BLaER1 (cell line): Measurements from ENCODE around the gene HMG20A.

Experiments
- H3K27ac ChIP-seq: shearing (Covaris generic); formaldehyde crosslinking; 2 replicates; pipeline ENCODE4 v1.8.1; 2022
- H3K27me3 ChIP-seq: shearing (Covaris generic); formaldehyde crosslinking; 2 replicates; pipeline ENCODE4 v1.8.1; 2022
- H3K36me3 ChIP-seq: shearing (Covaris generic); formaldehyde crosslinking; 2 replicates; pipeline ENCODE4 v1.8.1; 2022
- H3K4me1 ChIP-seq: shearing (Covaris generic); formaldehyde crosslinking; 2 replicates; pipeline ENCODE4 v1.8.1; 2022
- H3K4me2 ChIP-seq: shearing (Covaris generic); formaldehyde crosslinking; 2 replicates; pipeline ENCODE4 v1.8.1; 2022
- H3K4me3 ChIP-seq: shearing (Covaris generic); formaldehyde crosslinking; 2 replicates; pipeline ENCODE4 v1.8.1; 2022
- H3K9ac ChIP-seq: shearing (Covaris generic); formaldehyde crosslinking; 2 replicates; pipeline ENCODE4 v1.8.1; 2022
- H3K9me3 ChIP-seq: shearing (Covaris generic); formaldehyde crosslinking; 2 replicates; pipeline ENCODE4 v1.8.1; 2022
- H4K20me1 ChIP-seq: shearing (Covaris generic); formaldehyde crosslinking; 2 replicates; pipeline ENCODE4 v1.8.1; 2022
- Cebpa-rat ChIP-seq: shearing (Covaris generic); IDR thresholded peaks from 2 replicates; pipeline ENCODE4 v1.8.1; 2022

The HMG20A gene

DNA sequence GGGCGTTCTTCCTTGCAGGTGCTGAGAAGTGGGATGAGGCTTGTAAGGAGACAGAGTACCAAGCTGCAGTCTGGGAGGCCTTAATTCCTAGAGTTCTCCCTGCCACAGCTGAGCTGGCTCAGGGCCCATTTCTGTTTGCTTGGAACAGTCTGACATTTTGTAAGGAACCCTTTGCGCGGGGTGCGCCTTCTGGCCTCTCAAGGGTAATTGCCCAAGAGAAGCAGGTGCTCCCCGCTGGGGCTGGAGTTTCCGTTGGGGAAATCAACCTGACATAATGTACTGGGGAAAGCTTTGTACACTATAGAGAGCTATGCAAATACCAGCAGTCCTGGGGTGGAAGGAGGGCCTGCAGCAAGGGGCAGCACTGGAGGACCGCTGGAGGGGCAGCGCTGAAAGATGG lies 83.6 kb downstream of the HMG20A start:
- no peaks in the 10 kb centered on the region for H4K20me1 ChIP-seq
- H3K27me3 ChIP-seq, result no peaks in the 10 kb centered on the region
- H3K9me3 ChIP-seq, result no peaks in the 10 kb centered on the region
- H3K4me2 ChIP-seq, result no peak overlapping the region
- no peak overlapping the region for H3K27ac ChIP-seq
- H3K36me3 ChIP-seq, result no peaks in the 10 kb centered on the region
- no peak for TF ChIP-seq Cebpa-rat
- no peak overlapping the region for H3K4me3 ChIP-seq
- no peak overlapping the region for H3K9ac ChIP-seq
- H3K4me1 ChIP-seq, result peaks cover 43% of the 10 kb centered on the region

- no peak overlapping the region for H3K4me2 ChIP-seq
- no peak overlapping the region for H3K27ac ChIP-seq
- H3K27me3 ChIP-seq, result no peaks in the 10 kb centered on the region
- no peaks in the 10 kb centered on the region for H3K9me3 ChIP-seq
- H4K20me1 ChIP-seq, result no peaks in the 10 kb centered on the region
- no peak overlapping the region for H3K4me3 ChIP-seq
- H3K9ac ChIP-seq, result no peak overlapping the region
- no peaks in the 10 kb centered on the region for H3K36me3 ChIP-seq
- TF ChIP-seq Cebpa-rat, result no peak
- peaks cover 48% of the 10 kb centered on the region for H3K4me1 ChIP-seq
Observed at GRCh38 chr15:77504871-77505270, 84.2 kb downstream of the HMG20A start.

GRCh38 chr15:77505556-77505955 lies 84.9 kb downstream of the HMG20A start:
- Histone ChIP-seq H3K4me3 (no peak overlapping the region), H3K4me2 (no peak overlapping the region), H3K4me1 (peaks cover 55% of the 10 kb centered on the region), H3K36me3 (no peaks in the 10 kb centered on the region), H3K9ac (no peak overlapping the region), H3K27ac (no peak overlapping the region), H3K9me3 (no peaks in the 10 kb centered on the region), H3K27me3 (no peaks in the 10 kb centered on the region), H4K20me1 (no peaks in the 10 kb centered on the region)
- TF ChIP-seq Cebpa-rat, result no peak

GRCh38 chr15:77506311-77507142 lies 85.8 kb downstream of the HMG20A start:
- H3K27ac ChIP-seq, result peak overlapping the region; percentile 72
- H3K4me1 ChIP-seq, result peaks cover 58% of the 10 kb centered on the region
- H3K4me2 ChIP-seq, result peak overlapping the region; percentile 87
- H3K4me3 ChIP-seq, result no peak overlapping the region
- H3K27me3 ChIP-seq, result no peaks in the 10 kb centered on the region
- no peaks in the 10 kb centered on the region for H3K36me3 ChIP-seq
- no peaks in the 10 kb centered on the region for H4K20me1 ChIP-seq
- no peak for TF ChIP-seq Cebpa-rat
- H3K9ac ChIP-seq, result no peak overlapping the region; the same call in 1 of the 2 replicates
- H3K9me3 ChIP-seq, result no peaks in the 10 kb centered on the region

DNA sequence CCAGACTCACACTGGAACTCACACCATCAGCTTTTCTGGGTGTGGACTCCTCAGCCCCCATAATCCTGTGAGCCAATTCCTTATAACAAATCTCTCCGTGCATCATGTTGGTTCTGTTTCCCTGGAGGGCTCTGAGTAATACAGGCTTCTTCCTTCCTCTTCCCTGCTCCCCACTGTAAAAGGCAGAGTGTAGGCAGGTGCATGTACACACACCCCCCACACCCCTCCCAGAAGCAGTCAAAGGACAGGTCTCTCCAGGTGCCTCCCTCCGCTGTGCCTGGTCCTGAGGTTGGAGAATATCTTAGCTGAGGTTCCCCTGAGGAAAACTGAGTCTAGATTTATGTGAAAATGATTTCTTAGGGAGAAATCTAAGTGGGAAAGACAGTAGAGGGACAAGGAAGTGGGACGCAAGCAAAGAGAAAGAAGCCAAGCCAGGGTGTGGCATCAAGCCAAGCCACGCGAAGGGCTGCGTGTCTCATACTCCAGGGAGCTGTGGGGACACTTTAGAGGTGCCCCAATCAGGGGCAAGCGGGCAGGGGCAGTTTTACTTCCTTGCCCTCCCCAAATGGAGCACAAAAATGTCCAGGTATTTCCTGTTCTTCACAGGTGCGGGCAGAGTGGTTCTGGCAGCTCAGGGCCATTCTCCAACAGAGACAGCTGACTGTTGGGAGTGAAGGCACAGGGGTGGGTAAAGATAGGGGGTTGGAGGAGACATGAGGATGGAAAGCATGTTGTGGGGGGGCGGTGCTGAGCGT lies 86.6 kb downstream of the HMG20A start:
- Histone ChIP-seq H3K27ac (peak overlapping the region; percentile 72), H3K27me3 (no peaks in the 10 kb centered on the region), H3K9me3 (no peaks in the 10 kb centered on the region), H4K20me1 (no peaks in the 10 kb centered on the region), H3K36me3 (no peaks in the 10 kb centered on the region), H3K4me3 (peak overlapping the region; percentile 37; the same call in 1 of the 2 replicates), H3K4me1 (peaks cover 58% of the 10 kb centered on the region), H3K9ac (peak overlapping the region; percentile 52; the same call in 1 of the 2 replicates), H3K4me2 (peak overlapping the region; percentile 87)
- TF ChIP-seq Cebpa-rat, result no peak

DNA sequence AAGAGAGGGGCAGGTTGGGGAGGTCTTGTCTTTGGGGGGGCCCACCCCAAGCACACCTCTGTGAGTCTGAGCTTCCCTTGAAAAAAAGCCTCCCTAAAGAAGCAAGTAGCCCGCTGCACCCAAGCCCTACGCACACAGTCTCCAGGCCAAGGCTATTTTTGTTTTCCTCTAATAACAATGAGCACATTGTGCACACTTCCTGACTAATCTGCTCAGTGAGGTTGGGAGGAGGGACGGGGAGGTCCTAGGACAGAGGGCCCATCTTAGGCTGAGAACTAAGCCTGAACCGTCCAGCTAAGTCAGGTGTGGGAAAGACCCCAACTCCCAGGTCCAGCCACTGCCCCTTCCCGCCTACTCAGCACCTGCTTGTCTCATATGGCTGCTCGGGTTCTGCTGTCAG lies 87.2 kb downstream of the HMG20A start:
- Histone ChIP-seq H3K4me3 (peak overlapping the region; percentile 37; the same call in 1 of the 2 replicates), H3K36me3 (no peaks in the 10 kb centered on the region), H3K4me1 (peaks cover 53% of the 10 kb centered on the region), H3K9ac (peak overlapping the region; percentile 52), H3K4me2 (peak overlapping the region; percentile 87), H4K20me1 (no peaks in the 10 kb centered on the region), H3K27me3 (no peaks in the 10 kb centered on the region), H3K9me3 (no peaks in the 10 kb centered on the region), H3K27ac (peak overlapping the region; percentile 72)
- no peak for TF ChIP-seq Cebpa-rat

DNA sequence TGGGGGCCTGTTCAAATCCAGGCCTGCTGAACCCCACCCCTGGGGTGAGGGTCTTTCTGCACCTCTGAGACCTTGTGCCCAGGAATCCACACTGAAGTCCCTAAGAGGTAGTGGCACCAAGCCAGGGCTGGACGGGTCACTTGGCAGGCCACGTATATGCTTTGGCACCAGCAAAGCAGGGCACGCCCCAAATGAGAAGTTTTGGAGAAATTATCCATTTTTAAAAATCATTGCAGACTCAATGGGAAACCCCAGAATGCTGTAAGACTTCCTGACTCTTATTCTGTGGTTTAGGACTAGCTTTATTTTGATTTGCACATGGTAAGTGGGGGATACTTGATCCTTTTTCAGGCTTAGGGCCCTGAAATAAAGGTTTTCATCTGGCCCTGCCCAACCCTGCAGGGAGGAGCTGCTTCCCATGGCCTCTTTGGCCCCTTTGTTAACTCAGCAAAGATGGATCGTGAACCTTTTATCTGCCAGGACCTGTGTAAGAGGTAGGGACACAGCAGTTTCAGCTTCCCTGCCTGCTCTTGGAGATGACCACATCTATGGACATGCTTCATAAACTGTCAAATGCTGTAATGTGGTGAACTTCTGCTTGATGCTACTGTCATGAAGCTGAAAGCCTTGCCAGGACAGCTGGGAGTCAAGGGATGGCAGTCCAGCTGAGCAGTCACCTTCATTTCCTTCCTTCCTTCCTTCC lies 88.0 kb downstream of the HMG20A start:
- Histone ChIP-seq H3K9me3 (no peaks in the 10 kb centered on the region), H3K27me3 (no peaks in the 10 kb centered on the region), H3K4me2 (peak overlapping the region; percentile 87), H3K9ac (peak overlapping the region; percentile 52; the same call in 1 of the 2 replicates), H4K20me1 (no peaks in the 10 kb centered on the region), H3K4me3 (peak overlapping the region; percentile 23; the same call in 1 of the 2 replicates), H3K36me3 (no peaks in the 10 kb centered on the region), H3K4me1 (peaks cover 53% of the 10 kb centered on the region), H3K27ac (peak overlapping the region; percentile 72)
- TF ChIP-seq Cebpa-rat, result no peak

DNA sequence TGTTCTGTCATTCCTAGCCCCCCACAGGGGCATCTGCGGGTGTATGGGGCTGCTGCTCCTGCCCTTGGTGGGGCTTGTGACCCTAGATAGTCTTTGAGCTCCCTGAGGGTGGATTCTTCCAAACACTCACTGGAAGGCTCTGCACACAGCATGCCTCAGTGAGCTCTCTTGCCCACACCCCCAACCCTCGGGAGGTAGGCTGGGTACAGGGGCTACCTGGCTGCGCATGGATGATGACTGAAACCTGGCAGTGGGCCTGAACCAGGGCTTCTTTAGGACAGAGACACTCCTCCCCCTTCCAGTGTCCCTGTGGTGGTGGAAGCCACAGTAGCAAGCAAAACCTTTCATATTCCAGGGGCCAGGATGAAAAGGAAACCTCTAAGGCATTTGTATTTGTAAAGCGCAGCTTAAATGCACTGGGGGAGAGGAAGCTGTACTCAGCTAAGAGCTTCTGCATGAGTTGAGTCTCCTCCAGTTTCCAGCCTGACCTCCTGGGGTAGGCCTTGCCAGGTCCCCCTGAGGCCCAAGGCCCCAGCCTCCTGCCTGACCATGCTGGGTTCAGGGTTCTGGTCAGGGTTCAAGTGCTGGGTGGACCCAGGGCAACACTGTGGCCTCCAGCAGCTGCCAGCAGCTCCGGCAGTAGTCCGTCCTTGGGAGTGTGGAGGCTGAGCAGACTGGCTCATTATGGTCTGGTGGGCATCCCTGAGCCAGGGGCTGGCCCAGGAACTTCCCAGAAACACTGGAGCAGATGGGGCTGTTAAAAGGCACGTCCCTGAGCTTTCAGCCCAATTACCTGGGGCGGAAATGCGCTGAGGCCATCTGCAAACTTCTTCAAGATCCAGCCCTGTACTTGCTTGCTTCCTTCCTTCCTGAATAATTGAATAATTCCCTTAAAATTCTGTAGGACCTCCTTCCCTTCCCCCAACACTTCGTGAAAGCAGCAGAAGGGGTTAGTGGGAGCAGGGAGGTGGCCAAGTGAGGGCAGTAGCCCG lies 89.7 kb downstream of the HMG20A start:
- Histone ChIP-seq H3K9ac (no peak overlapping the region), H3K9me3 (no peaks in the 10 kb centered on the region), H3K36me3 (no peaks in the 10 kb centered on the region), H3K27ac (peak overlapping the region; percentile 55; the same call in 1 of the 2 replicates), H3K4me2 (peak overlapping the region; percentile 87), H4K20me1 (no peaks in the 10 kb centered on the region), H3K27me3 (no peaks in the 10 kb centered on the region), H3K4me1 (peaks cover 48% of the 10 kb centered on the region), H3K4me3 (no peak overlapping the region)
- no peak for TF ChIP-seq Cebpa-rat

DNA sequence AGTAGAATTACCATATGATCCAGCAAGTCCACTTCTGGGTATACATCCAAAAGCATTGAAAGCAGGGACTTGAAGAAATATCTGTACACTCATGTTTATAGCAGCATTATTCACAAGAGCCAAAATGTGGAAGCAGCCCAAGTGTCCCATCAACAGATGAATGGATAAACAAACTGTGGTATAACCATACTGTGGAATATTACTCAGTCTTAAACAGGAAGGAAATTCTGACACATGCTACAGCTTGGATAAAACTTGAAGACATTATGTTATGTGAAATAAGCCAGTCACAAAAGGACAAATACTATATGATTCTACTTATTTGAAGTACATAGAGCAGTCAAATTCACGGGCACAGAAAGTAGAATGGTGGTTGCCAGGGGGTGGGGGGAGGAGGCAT lies 91.2 kb downstream of the HMG20A start:
- H3K9me3 ChIP-seq, result no peaks in the 10 kb centered on the region
- H3K4me3 ChIP-seq, result no peak overlapping the region
- H4K20me1 ChIP-seq, result no peaks in the 10 kb centered on the region
- no peak overlapping the region for H3K4me2 ChIP-seq
- no peaks in the 10 kb centered on the region for H3K27me3 ChIP-seq
- TF ChIP-seq Cebpa-rat, result no peak
- no peak overlapping the region for H3K9ac ChIP-seq
- no peak overlapping the region for H3K27ac ChIP-seq
- H3K4me1 ChIP-seq, result peaks cover 49% of the 10 kb centered on the region
- H3K36me3 ChIP-seq, result no peaks in the 10 kb centered on the region
